ENCODE data around the gene SERPINA1.

SERPINA1 gene

DNA sequence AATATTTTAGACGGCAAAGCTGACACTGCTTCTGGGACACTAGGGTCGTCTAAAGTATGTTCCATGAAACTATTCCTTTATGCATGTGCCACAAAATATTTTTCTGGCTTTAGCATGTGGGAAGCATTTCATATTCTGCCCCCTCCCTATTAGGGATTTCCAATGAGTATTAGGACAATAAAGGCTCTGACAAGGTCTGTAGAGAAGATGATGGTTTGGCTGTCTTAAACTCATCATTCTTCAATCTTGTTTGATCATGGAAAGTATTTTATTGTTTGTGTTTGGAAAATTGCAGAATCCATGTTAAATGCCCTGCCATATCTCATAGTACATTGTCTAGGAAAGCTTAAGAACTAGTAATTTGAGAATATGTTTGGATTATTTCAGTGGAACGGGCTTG is 22.8 kb downstream of the SERPINA1 start:
- no peak overlapping the region for H3K4me3 ChIP-seq (ENCODE audit: control insufficient read depth, low read depth, low read length)
- TF ChIP-seq, protein P1, sequence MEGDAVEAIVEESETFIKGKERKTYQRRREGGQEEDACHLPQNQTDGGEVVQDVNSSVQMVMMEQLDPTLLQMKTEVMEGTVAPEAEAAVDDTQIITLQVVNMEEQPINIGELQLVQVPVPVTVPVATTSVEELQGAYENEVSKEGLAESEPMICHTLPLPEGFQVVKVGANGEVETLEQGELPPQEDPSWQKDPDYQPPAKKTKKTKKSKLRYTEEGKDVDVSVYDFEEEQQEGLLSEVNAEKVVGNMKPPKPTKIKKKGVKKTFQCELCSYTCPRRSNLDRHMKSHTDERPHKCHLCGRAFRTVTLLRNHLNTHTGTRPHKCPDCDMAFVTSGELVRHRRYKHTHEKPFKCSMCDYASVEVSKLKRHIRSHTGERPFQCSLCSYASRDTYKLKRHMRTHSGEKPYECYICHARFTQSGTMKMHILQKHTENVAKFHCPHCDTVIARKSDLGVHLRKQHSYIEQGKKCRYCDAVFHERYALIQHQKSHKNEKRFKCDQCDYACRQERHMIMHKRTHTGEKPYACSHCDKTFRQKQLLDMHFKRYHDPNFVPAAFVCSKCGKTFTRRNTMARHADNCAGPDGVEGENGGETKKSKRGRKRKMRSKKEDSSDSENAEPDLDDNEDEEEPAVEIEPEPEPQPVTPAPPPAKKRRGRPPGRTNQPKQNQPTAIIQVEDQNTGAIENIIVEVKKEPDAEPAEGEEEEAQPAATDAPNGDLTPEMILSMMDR (conservative IDR thresholded peaks at IDR 0.05; ENCODE audit: control insufficient read depth, insufficient read depth, low read depth, low read length), result no peak
- no peak for DNase-seq (ENCODE audit: low read depth)

DNA sequence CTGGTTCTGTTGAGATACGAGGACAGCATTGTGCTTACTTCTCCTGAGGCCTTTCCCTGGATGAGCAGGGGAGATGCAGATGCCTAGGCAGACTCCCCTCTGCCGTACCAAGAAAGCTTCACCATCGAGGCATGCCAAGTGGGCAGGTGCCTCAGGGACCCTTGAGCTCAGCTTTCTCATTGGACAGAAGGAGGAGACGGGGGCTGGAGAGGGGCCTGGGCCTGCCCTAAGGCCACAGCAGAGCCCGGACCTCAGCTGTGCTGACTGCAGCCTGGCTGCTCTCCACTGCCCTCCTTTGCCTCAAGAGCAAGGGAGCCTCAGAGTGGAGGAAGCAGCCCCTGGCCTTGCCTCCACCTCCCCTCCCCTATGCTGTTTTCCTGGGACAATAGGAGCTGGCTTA is 23.4 kb downstream of the SERPINA1 start:
- DNase-seq (ENCODE audit: low read depth), result no peak
- H3K4me3 ChIP-seq (ENCODE audit: control insufficient read depth, low read depth, low read length), result no peak overlapping the region
- TF ChIP-seq, protein P1 (conservative IDR thresholded peaks at IDR 0.05; ENCODE audit: control insufficient read depth, insufficient read depth, low read depth, low read length), result no peak

DNA sequence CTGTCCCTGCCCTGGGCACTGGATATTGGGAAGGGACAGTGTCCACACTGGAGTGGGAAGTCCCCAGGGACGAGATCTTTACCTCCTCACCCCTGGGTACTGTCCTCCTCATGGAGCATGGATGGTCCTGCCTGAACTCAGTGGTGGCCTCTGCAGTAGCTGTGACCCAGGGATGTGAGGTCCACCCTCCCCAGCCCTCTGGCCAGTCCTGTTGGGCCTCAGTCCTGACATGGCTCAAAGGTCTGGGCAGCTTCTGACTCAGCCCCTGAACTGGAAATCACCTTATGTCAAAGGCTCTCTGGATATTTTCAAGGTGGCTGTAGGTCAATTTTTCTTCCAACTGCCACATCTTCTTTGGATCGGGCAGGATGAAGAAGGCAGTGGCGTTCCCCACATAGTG is 24.4 kb downstream of the SERPINA1 start:
- TF ChIP-seq, protein P1 (conservative IDR thresholded peaks at IDR 0.05; ENCODE audit: control insufficient read depth, insufficient read depth, low read depth, low read length), result no peak
- DNase-seq (ENCODE audit: low read depth), result no peak
- no peak overlapping the region for H3K4me3 ChIP-seq (ENCODE audit: control insufficient read depth, low read depth, low read length)

DNA sequence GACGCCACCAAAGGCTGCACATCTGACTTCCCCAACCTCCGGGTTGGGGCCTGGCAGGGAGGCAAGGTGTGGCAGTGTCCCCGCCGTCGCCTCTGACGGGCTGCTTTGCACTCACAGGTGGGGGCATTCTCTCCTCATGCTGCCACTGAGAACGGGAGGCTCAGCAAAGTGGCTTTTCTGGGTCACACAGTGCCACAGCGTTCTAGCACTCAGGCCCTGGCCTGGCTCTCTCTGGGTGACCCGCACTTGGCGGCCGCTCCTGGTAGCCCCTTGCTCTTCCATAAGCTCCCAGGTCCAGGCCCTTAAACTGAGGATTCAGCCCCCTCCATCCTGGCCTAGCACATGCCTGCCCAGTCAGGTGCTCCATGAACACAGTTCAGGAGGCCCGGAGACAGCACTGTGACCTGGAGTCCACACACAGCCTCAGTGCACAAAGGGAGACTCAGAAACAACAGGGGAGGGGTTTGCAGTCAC is 25.2 kb downstream of the SERPINA1 start:
- TF ChIP-seq, protein P1 (conservative IDR thresholded peaks at IDR 0.05; ENCODE audit: control insufficient read depth, insufficient read depth, low read depth, low read length), result no peak
- no peak for DNase-seq (ENCODE audit: low read depth)
- no peak overlapping the region for H3K4me3 ChIP-seq (ENCODE audit: control insufficient read depth, low read depth, low read length)

DNA sequence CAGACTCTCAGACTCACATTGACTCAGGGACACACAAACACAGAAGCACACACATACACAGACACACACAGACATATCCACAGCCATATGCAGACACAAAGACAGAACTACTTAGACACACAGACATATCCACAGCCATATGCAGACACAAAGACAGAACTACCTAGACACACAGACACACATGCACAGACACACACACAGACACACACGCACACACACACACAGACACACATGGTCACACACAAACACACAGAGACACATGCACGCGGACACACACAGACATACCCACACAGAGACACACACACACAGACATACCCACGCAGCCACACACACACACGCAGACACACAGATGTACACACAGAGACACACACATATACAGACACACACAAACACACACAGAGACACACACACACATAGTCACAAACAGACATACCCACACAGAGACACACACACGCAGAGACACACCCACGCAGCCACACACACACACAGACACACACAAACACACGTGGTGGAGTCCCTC is 25.7 kb downstream of the SERPINA1 start:
- TF ChIP-seq, protein P1 (conservative IDR thresholded peaks at IDR 0.05; ENCODE audit: control insufficient read depth, insufficient read depth, low read depth, low read length), result no peak
- H3K4me3 ChIP-seq (ENCODE audit: control insufficient read depth, low read depth, low read length), result no peak overlapping the region
- no peak for DNase-seq (ENCODE audit: low read depth)

DNA sequence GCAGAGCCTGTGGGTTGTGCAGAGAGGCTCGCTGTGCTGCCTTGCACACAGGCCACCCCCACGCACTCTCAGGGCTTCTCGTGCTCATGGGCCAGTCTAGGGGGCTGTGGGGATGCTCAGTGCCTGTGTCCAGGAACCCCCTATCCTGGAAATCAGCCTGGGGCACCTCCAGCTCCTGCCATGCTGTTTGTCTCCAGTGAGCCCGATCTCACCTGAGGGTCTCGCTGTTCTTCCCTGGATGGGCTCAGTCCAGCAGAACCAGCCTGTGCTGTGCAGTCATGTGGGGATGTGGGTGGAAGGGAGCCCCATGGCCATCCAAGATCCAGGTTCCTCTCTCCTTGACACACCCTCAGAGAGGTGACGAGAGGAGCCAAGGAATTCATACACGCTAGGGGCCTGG is 26.7 kb downstream of the SERPINA1 start:
- TF ChIP-seq, protein P1 (conservative IDR thresholded peaks at IDR 0.05; ENCODE audit: control insufficient read depth, insufficient read depth, low read depth, low read length), result no peak
- no peak for DNase-seq (ENCODE audit: low read depth)
- no peak overlapping the region for H3K4me3 ChIP-seq (ENCODE audit: control insufficient read depth, low read depth, low read length)

Data from fibroblast of mammary gland (primary cell).